Suppressor macrophage treated with lipopolysaccharide for 1 hour (primary cell): ENCODE measurements around the gene SCIN.
"Not testable (repeated sequence)": the region's sequence is repeated elsewhere in the genome, so short reads cannot be mapped to it uniquely, and the experiment has no call there.

Experiments
- DNase-seq, 3 donors: peaks; one replicate each; pipeline ENCODE4 v3.0.0-alpha.2; 2020 to 2022

Gene SCIN

DNA sequence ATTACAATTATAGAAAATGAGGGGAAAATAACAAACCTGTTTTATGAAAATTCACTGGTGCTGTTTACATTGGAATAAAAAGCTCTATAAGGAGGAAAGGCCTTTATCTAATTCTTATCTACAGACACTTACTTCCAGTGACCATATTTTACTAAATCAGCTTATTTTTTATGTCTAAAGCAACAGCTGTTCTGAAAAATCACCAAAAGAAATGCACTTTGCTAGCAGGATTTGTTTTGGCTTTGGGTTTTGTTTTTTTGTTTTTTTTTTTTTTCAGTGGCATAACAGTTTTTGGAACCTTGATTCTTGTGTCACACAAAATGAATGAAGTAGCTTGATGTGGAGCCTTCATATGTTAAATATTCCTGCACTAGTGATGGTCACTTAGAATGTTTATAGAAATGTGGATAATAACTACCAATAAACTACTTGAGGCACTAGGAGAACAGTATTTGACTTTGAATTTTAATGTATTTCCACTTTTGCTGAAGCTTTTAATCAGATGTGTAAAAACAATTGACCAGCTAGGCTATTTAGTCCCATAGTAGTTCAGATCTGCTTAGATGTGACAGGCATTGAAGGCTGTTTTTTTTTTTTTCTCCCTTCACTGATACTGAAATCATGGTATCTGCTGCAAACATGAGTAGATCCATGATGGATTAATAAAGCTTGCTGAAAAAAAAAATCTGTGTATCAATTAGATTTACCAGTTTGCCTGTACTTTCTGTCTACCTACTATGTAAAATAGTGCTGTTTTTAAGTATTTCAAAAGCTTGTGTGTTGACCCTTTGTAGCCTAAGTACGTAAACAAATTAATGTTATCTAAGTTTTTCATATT, 119.7 kb downstream of the SCIN start:
- no peak for DNase-seq

DNA sequence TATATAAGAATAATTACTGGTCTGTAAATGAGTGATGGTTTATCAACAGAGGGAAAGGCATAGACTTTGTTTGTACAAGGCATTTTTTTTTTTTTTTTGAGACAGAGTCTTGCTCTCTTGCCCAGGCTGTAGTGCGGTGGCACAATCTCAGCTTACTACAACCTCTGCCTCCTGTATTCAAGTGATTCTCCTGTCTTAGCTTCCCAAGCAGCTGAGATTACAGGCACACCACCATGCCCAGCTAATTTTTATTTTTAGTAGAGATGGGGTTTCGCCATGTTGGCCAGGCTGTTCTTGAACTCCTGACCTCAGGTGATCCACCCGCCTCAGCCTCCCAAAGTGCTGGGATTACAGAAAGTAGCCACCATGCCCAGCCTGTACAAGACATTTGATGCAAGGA, 120.9 kb downstream of the SCIN start:
- not testable (repeated sequence) for DNase-seq

DNA sequence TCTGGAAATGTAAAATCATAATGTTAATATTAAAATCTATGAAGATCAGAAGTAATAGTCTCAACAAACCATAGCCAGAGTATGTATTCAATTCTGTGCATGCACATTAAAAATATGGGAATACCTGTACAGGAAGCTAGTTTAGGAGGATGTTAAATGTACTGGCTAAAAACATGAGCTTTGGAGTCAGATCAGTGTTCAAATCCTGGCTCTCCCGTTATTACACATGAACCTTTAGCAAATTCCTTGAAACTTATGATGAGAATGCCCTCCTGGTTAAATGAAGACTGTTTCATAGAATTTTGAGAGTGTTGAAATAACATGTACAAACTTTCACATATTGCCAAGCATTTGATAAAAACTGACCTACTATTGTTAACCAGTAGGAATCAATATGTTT, 121.5 kb downstream of the SCIN start:
- DNase-seq: no peak

DNA sequence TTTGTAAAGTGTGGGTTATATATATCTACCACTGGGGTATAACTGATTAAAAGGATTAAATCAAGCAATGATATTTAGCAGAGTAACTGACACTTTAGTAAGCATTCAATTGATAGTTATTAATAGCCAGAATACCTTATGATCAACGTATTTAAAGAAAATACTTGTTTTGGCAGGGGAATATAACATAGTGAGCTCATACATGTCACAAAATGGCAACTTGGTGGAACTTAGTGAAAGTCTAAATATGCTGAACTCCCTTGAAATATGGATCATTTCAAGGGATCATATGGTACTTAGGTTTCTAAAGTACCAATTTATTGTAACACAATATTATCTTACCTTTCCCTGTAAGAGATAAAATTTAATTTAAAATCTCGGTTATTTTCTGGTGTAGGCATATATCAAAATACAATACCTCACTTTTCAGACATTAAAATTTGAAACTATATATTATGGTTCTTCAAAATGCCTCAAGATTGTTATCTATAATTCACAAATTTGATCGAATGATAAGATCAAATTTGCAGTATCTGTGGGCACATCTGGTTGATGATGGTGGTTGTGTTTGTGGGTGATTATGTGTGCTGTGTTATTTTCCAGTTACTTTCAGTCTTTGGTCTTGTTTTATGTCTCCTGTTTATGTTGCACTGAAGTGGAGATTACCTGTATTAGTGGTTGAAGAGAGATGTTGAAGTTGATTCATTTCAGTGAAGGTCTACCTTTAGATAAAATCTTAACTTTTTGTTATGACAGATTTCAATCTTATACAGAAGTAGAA, 122.1 kb downstream of the SCIN start:
- DNase-seq: no peak

DNA sequence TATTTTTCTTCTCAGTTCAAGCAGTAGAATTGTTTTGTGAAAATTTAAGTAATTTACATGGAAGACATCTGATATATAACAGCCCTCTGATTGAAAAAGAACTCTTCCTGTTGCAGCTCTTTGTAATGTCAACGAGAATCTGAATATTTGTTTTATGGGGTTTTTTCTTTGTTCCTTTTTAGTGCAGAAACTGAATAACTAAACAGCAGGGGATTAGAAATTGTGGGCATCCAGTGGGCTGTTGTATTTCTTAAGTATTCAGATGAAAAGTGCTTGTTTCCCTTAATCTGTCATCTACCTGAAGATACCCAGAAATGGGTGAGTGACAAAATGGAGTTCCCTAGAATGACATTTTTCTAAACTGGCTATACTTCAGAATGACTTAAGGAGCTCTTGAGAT, 124.3 kb downstream of the SCIN start:
- no peak for DNase-seq

DNA sequence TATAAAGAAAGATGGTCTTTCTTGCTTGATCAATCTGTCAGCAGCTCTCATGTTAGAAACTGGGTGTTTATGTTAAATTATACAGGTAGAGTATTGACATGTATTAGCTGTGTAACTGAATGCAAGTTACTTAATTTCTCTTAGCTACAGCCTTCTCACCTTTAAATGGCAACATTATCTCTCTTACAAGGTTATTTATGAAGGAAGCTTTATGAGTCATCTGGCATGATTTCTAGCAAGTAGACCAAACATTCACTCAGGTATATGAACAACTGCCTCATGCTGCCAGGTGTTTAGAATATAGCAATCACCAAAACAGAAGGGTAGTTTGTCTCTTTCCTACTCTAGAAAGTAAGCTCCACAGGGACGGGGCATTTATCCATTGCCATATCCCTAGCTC, 125.4 kb downstream of the SCIN start:
- DNase-seq: no peak

DNA sequence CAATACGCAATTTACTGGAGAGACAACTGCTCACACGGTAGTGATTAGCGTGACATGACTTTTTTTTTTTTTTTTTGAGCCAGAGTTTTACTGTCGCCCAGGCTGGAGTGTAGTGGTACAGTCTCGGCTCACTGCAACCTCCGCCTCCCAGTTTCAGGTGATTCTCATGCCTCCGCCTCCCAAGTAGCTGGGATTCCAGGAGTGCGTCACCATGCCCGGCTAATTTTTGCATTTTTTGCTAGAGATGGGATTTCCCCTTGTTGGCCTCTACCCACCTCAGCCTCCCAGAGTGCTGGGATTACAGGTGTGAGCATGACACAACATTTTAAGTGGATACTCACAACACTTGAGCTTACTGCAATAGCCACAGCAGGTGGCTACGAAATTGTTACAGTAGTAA, 128.8 kb downstream of the SCIN start:
- no peak for DNase-seq

DNA sequence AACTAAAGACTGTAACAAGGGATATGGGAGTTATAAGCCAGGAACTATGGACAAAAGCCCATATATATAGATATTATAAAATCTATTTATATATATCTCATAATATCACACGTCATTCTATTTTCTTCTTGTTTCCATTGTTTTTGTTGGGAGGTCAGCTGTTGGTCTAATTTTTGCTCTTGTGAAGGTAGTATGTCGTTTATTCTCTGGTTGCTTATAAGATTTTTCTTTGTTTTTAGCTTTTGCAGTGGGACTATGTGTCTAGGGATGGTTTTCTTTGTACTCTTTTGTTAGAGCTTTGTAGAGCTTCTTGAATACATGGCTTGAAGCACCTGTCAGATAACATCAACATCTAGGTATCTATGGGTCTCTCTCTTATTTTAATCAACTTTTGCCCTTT, 130.9 kb downstream of the SCIN start:
- no peak for DNase-seq

DNA sequence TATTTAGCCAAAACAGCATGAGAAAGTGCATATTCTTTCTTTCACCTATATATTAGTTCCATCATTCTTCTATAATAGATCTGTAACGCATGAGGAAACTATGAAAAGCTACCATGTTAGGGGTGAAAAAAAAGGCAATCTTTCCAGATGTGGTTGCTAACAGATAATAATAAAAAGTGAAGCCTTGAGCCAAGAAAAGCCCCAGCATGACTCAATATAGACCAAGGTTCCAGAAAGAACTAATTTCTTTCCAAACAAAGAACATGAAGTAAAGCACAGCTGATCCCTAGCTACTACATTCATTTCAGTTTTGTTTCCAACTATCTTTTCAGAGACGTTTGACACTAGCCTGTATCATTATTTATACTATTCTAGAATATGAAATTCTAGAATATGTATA, 133.4 kb downstream of the SCIN start:
- DNase-seq: no peak

DNA sequence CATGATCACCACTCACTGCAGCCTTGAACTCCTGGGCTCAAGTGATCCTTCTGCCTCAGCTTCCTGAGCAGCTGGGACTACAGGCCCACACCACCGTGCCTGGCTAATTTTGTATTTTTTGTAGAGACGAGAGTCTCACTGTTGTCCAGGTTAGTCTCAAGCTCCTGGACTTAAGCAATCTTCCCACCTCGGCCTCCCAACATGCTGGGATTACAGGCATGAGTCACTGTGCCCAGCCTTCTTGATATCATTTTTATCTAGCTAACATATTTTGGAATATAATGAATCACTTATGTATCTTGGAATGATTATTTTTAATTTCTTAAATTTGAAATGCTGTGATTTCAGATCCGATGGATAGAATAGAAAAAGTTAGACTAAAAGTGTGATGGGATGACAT, 135.4 kb downstream of the SCIN start:
- no peak for DNase-seq

DNA sequence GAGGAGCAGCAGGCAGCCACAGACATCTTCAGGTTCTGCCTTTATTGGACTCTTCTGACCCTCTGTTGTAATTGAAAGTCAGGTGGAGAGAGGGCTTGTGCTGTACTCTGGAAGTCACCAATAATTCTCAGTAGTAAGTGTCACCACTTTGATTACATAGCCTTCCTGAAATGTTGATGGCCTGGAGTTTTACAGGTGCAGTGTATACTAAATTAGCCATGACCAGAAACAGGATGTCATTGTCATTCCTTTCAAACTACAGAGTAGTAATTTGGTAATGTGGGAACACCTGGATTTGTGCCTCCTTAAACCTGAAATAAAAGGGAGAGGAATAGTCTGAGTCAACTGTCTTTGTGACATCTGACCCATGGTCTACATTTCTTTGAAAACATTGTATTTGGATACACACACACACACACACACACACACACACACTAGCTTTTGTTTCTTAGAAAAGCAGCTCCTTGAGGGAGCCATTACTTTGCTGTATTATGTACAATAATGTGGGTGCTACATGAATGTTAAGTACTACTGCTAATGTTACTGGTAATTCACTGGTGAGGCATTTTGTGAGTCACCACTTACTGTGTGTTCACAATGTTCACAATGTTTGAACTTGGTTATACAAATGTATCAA, 136.5 kb downstream of the SCIN start:
- DNase-seq: no peak

DNA sequence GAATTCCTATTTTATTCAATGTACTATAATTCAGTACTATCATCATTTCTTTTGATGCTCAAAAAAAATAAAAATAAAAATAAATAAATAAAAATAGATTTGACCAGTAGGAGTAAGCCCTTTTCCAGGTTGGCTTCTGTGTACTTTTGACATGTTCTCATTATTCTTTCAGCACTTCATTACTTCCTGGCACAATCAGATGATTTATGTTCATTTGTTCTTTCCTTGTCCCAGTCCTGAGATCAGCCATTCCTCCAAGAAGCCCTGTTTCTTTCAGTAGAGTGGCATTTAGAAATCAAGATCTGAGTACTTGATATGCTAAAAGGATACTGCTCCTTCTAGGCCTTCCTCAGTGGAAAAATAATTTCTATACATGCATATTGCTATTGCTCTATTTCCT, 137.8 kb downstream of the SCIN start:
- DNase-seq: no peak
